K562 (cell line): ENCODE measurements around the gene DNAJB6. TPM values are rescaled to one million over a fixed set of nuclear protein-coding genes. Genes with fewer than 3 reads are reported as not detected.

Experiments used
- EP300 ChIP-seq: IDR thresholded peaks from 2 replicates; pipeline ENCODE4 v1.6.1; 2012; ENCODE audit warnings: low read length, improper control_type of control experiment
- EWSR1 ChIP-seq: fragments of 450-650 bp; IDR thresholded peaks from 2 replicates; pipeline ENCODE4 v1.6.1; 2018; ENCODE audit warnings: borderline replicate concordance, mild to moderate bottlenecking, low read depth, moderate library complexity; ENCODE audit not compliant: partially characterized antibody
- GABPB2 ChIP-seq: fragments of 250-450 bp; sonication (Bioruptor Pico); conservative IDR thresholded peaks from 2 replicates; pipeline ENCODE4 v1.5.1; 2021; ENCODE audit warnings: mild to moderate bottlenecking
- LCOR ChIP-seq: sonication (generic); formaldehyde crosslinking; IDR thresholded peaks from 2 replicates; pipeline ENCODE4 v1.8.0; 2022; ENCODE audit warnings: mild to moderate bottlenecking, missing genetic modification reagents
- PHB2 ChIP-seq: fragments of 450-650 bp; IDR thresholded peaks from 2 replicates; pipeline ENCODE4 v1.6.1; 2017; ENCODE audit warnings: low read depth
- SMARCB1 ChIP-seq: IDR thresholded peaks from 2 replicates; pipeline ENCODE4 v1.6.1; 2011; ENCODE audit warnings: improper control_type of control experiment, low read depth; ENCODE audit not compliant: insufficient read length
- SRSF7 ChIP-seq: fragments of 200-400 bp; formaldehyde crosslinking; optimal IDR thresholded peaks from 2 replicates; pipeline ENCODE3; 2017; ENCODE audit warnings: mild to moderate bottlenecking, low read depth, low read length
- TAF9B ChIP-seq: fragments of 450-650 bp; IDR thresholded peaks from 2 replicates; pipeline ENCODE4 v1.6.1; 2018; ENCODE audit warnings: mild to moderate bottlenecking; ENCODE audit not compliant: partially characterized antibody
- TAL1 ChIP-seq: fragments of 450-650 bp; IDR thresholded peaks from 2 replicates; pipeline ENCODE4 v1.6.1; 2016; ENCODE audit warnings: mild to moderate bottlenecking
- ZNF175 ChIP-seq: fragments of 200-800 bp; sonication (Bioruptor generic); IDR thresholded peaks from 2 replicates; pipeline ENCODE4 v1.6.1; 2016; ENCODE audit warnings: low read depth, mild to moderate bottlenecking, missing genetic modification characterization, missing compliant biosample characterization
- ZNF282 ChIP-seq: sonication (generic); formaldehyde crosslinking; IDR thresholded peaks from 2 replicates; pipeline ENCODE4 v1.8.1; 2023; ENCODE audit warnings: missing genetic modification reagents
- ZNF3 ChIP-seq: fragments of 250-450 bp; sonication (Bioruptor Pico); IDR thresholded peaks from 2 replicates; pipeline ENCODE4 v1.5.0; 2021; ENCODE audit warnings: mild to moderate bottlenecking, moderate library complexity
- ZSCAN32 ChIP-seq: fragments of 450-650 bp; formaldehyde crosslinking; IDR thresholded peaks from 2 replicates; pipeline ENCODE4 v1.4.0; 2020; ENCODE audit warnings: mild to moderate bottlenecking, moderate library complexity
- polyA plus RNA-seq, 8 experiments: library from polyadenylated mRNA; depleted of rRNA in 4 of 8; stranded (reverse) in 5 of 8; unstranded in 3 of 8; fragments of >200 nt; fragmentation: Nextera tagmentation in 2 of 8; fragmentation: Illumina TruSeq in 1 of 8; extraction: Ambion mirVana in 2 of 8; extraction: Trizol in 1 of 8; gene quantifications; 2 replicates each; pipeline versions ENCODE4 v1.2.1 to v1.2.3, GENCODE V29; 2011 to 2014; ENCODE audit warnings: inconsistent platforms in 1 of 8, missing spikeins in 1 of 8
- total RNA-seq, 7 experiments: library from RNA; depleted of rRNA in 6 of 7; stranded (reverse); fragments of >200 nt in 6 of 7; fragmentation: Illumina TruSeq in 2 of 7; extraction: Trizol in 2 of 7; gene quantifications; 2 replicates each; pipeline versions ENCODE4 v1.2.1 to v1.2.3, GENCODE V29; 2011 to 2021; ENCODE audit warnings: low replicate concordance in 1 of 7
- TF ChIP-seq, protein P1 (sequence below): fragments of 250-450 bp; sonication (Bioruptor Pico); IDR thresholded peaks from 2 replicates; pipeline ENCODE4 v1.8.0; 2022; ENCODE audit warnings: moderate library complexity, mild to moderate bottlenecking, inconsistent platforms
- TF ChIP-seq, protein P2 (sequence below): fragments of 250-450 bp; sonication (Bioruptor Pico); IDR thresholded peaks from 2 replicates; pipeline ENCODE4 v1.5.1; 2021; ENCODE audit warnings: mild to moderate bottlenecking
- TF ChIP-seq, protein P3 (sequence below): sonication (generic); formaldehyde crosslinking; IDR thresholded peaks from 2 replicates; pipeline ENCODE4 v1.8.0; 2023; ENCODE audit warnings: missing genetic modification reagents, mild to moderate bottlenecking, borderline replicate concordance
- TF ChIP-seq, protein P4 (sequence below): fragments of 150-350 bp; IDR thresholded peaks from 2 replicates; pipeline ENCODE4 v1.6.1; 2014; ENCODE audit warnings: low read depth, mild to moderate bottlenecking, low read length, borderline replicate concordance

The DNAJB6 gene
- total and polyA plus RNA-seq, 9 of the 15 experiments (the other 6 are each of a cell fraction or from before 2014, with no cell fraction given), result 84.5 to 158 (median 135) TPM

DNA sequence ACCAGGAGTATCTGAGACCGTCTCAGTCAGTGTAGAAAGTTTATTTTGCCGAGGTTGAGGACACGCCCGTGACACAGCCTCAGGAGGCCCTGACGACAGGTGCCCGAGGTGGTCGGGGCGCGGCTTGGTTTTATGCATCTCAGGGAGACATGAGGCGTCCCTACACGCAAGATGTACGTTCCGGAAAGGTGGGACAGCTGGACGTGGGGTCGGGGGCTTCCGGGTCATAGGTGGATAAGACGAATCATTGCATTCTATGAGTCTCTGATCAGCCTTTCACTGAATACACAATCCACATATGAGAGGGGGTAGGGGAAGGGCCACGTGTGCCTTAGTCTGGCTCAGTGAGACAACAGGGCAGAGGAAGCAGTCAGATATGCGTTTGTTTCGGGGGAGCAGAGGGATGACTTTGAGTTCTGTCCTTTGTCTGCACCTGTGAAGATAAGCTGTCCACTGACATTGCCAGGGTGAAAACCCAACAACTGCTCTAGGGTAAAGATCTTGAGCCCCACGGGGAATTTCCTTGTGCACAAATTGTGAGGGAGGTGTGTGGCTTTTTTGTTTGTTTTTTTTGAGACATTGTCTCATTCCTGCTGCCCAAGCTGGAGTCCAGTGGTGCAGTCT lies 66.2 kb downstream of the DNAJB6 start (continued):
- TF ChIP-seq, protein P1, sequence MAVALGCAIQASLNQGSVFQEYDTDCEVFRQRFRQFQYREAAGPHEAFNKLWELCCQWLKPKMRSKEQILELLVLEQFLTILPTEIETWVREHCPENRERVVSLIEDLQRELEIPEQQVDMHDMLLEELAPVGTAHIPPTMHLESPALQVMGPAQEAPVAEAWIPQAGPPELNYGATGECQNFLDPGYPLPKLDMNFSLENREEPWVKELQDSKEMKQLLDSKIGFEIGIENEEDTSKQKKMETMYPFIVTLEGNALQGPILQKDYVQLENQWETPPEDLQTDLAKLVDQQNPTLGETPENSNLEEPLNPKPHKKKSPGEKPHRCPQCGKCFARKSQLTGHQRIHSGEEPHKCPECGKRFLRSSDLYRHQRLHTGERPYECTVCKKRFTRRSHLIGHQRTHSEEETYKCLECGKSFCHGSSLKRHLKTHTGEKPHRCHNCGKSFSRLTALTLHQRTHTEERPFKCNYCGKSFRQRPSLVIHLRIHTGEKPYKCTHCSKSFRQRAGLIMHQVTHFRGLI, result no peak
- TF ChIP-seq LCOR (no peak), PHB2 (no peak), ZNF3 (CRISPR knock-in tag) (no peak), TAF9B (no peak), ZSCAN32 (CRISPR knock-in tag) (no peak), ZNF282 (CRISPR knock-in tag) (no peak), GABPB2 (CRISPR knock-in tag) (no peak), SRSF7 (no peak), ZNF175 (CRISPR knock-in tag) (no peak), TAL1 (peak; percentile 79), SMARCB1 (no peak), EP300 (peak; percentile 81; the same call in 1 of the 2 replicates), EWSR1 (no peak)
- TF ChIP-seq, protein P2, sequence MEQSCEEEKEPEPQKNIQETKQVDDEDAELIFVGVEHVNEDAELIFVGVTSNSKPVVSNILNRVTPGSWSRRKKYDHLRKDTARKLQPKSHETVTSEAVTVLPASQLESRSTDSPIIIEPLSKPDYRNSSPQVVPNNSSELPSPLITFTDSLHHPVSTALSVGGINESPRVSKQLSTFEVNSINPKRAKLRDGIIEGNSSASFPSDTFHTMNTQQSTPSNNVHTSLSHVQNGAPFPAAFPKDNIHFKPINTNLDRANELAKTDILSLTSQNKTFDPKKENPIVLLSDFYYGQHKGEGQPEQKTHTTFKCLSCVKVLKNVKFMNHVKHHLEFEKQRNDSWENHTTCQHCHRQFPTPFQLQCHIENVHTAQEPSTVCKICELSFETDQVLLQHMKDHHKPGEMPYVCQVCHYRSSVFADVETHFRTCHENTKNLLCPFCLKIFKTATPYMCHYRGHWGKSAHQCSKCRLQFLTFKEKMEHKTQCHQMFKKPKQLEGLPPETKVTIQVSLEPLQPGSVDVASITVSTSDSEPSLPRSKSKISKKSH, result no peak
- TF ChIP-seq, protein P3, sequence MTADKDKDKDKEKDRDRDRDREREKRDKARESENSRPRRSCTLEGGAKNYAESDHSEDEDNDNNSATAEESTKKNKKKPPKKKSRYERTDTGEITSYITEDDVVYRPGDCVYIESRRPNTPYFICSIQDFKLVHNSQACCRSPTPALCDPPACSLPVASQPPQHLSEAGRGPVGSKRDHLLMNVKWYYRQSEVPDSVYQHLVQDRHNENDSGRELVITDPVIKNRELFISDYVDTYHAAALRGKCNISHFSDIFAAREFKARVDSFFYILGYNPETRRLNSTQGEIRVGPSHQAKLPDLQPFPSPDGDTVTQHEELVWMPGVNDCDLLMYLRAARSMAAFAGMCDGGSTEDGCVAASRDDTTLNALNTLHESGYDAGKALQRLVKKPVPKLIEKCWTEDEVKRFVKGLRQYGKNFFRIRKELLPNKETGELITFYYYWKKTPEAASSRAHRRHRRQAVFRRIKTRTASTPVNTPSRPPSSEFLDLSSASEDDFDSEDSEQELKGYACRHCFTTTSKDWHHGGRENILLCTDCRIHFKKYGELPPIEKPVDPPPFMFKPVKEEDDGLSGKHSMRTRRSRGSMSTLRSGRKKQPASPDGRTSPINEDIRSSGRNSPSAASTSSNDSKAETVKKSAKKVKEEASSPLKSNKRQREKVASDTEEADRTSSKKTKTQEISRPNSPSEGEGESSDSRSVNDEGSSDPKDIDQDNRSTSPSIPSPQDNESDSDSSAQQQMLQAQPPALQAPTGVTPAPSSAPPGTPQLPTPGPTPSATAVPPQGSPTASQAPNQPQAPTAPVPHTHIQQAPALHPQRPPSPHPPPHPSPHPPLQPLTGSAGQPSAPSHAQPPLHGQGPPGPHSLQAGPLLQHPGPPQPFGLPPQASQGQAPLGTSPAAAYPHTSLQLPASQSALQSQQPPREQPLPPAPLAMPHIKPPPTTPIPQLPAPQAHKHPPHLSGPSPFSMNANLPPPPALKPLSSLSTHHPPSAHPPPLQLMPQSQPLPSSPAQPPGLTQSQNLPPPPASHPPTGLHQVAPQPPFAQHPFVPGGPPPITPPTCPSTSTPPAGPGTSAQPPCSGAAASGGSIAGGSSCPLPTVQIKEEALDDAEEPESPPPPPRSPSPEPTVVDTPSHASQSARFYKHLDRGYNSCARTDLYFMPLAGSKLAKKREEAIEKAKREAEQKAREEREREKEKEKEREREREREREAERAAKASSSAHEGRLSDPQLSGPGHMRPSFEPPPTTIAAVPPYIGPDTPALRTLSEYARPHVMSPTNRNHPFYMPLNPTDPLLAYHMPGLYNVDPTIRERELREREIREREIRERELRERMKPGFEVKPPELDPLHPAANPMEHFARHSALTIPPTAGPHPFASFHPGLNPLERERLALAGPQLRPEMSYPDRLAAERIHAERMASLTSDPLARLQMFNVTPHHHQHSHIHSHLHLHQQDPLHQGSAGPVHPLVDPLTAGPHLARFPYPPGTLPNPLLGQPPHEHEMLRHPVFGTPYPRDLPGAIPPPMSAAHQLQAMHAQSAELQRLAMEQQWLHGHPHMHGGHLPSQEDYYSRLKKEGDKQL (CRISPR knock-in tag), result no peak
- TF ChIP-seq, protein P4, sequence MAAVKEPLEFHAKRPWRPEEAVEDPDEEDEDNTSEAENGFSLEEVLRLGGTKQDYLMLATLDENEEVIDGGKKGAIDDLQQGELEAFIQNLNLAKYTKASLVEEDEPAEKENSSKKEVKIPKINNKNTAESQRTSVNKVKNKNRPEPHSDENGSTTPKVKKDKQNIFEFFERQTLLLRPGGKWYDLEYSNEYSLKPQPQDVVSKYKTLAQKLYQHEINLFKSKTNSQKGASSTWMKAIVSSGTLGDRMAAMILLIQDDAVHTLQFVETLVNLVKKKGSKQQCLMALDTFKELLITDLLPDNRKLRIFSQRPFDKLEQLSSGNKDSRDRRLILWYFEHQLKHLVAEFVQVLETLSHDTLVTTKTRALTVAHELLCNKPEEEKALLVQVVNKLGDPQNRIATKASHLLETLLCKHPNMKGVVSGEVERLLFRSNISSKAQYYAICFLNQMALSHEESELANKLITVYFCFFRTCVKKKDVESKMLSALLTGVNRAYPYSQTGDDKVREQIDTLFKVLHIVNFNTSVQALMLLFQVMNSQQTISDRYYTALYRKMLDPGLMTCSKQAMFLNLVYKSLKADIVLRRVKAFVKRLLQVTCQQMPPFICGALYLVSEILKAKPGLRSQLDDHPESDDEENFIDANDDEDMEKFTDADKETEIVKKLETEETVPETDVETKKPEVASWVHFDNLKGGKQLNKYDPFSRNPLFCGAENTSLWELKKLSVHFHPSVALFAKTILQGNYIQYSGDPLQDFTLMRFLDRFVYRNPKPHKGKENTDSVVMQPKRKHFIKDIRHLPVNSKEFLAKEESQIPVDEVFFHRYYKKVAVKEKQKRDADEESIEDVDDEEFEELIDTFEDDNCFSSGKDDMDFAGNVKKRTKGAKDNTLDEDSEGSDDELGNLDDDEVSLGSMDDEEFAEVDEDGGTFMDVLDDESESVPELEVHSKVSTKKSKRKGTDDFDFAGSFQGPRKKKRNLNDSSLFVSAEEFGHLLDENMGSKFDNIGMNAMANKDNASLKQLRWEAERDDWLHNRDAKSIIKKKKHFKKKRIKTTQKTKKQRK, result no peak
